H1 (cell line): ENCODE measurements around the gene TLR7. TPM values are rescaled to one million over a fixed set of nuclear protein-coding genes. Genes with fewer than 3 reads are reported as not detected.

Experiments used
- CTCF ChIA-PET: fragments of 300-600 bp; sonication (Branson Sonifier 250); formaldehyde crosslinking; loops from one replicate; lab custom pipeline; 2021; ENCODE audit not compliant: partially characterized antibody; lab: Charles Lee
- POLR2A ChIA-PET: fragments of 300-600 bp; sonication (Branson Sonifier 250); formaldehyde crosslinking; loops from one replicate; lab custom pipeline; 2021; ENCODE audit warnings: inconsistent platforms; ENCODE audit not compliant: partially characterized antibody; lab: Charles Lee
- DNase-seq, 2 experiments: peaks; one replicate each; pipeline versions ENCODE4 v3.0.0 to v3.0.0-alpha.2; 2010 to 2022; ENCODE audit warnings: low spot score in 2 of 2, low read depth in 1 of 2, mixed read lengths in 1 of 2
- FAIRE-seq: peaks from 2 replicates; lab custom pipeline; 2011; peaks lifted over from hg19 to GRCh38; lab: Jason Lieb, UNC
- H2AFZ ChIP-seq: 2 replicates; pipeline ENCODE4 v1.8.1; 2012; ENCODE audit warnings: low read length, inconsistent platforms
- H2AK5ac ChIP-seq: 2 replicates; pipeline ENCODE4 v1.6.1; 2013; ENCODE audit warnings: low read depth, low read length
- H2BK120ac ChIP-seq: replicated peaks from 2 replicates; pipeline ENCODE3; 2013; ENCODE audit warnings: low read depth, low read length, inconsistent platforms
- H2BK12ac ChIP-seq: 2 replicates; pipeline ENCODE4 v1.6.1; 2013; ENCODE audit warnings: low read depth, low read length
- H2BK15ac ChIP-seq: 2 replicates; pipeline ENCODE4 v1.6.1; 2013; ENCODE audit warnings: low read length
- H2BK20ac ChIP-seq: 2 replicates; pipeline ENCODE4 v1.6.1; 2013; ENCODE audit warnings: low read length
- H2BK5ac ChIP-seq: 2 replicates; pipeline ENCODE4 v1.6.1; 2013; ENCODE audit warnings: low read depth, low read length
- H3K14ac ChIP-seq: 2 replicates; pipeline ENCODE4 v1.6.1; 2013; ENCODE audit warnings: inconsistent platforms; ENCODE audit not compliant: insufficient read length
- H3K18ac ChIP-seq: 2 replicates; pipeline ENCODE4 v1.6.1; 2013; ENCODE audit warnings: low read length; ENCODE audit errors: extremely low read depth
- H3K23ac ChIP-seq: 2 replicates; pipeline ENCODE4 v1.6.1; 2013; ENCODE audit warnings: inconsistent platforms; ENCODE audit not compliant: insufficient read length
- H3K23me2 ChIP-seq: 2 replicates; pipeline ENCODE4 v1.6.1; 2013; ENCODE audit warnings: low read depth, low read length
- H3K27ac ChIP-seq: 2 replicates; pipeline ENCODE4 v1.6.1; 2011; ENCODE audit warnings: low read depth, low read length, inconsistent platforms
- H3K27me3 ChIP-seq, 4 experiments: replicated peaks in 1 of 4; 1 replicate in 1 of 4; 2 replicates in 3 of 4; pipeline versions ENCODE4 v1.6.1 to v1.8.1; 2011 to 2013; ENCODE audit warnings: low read length in 3 of 4, mild to moderate bottlenecking in 3 of 4, inconsistent platforms in 2 of 4, mixed read lengths in 2 of 4, moderate library complexity in 1 of 4; ENCODE audit not compliant: control insufficient read depth in 3 of 4, insufficient read depth in 3 of 4; ENCODE audit errors: extremely low read depth in 1 of 4
- H3K36me3 ChIP-seq, 4 experiments: 2 replicates each; pipeline versions ENCODE4 v1.6.1 to v1.8.1; 2011 to 2013; ENCODE audit warnings: mild to moderate bottlenecking in 4 of 4, low read length in 3 of 4, moderate library complexity in 2 of 4, control low read depth in 1 of 4, inconsistent platforms in 1 of 4; ENCODE audit not compliant: insufficient read depth in 4 of 4, control insufficient read depth in 2 of 4
- H3K4ac ChIP-seq: replicated peaks from 2 replicates; pipeline ENCODE3; 2013; ENCODE audit warnings: low read length, low read depth, mixed read lengths, inconsistent platforms; ENCODE audit not compliant: insufficient read length
- H3K4me1 ChIP-seq, 4 experiments: replicated peaks in 1 of 4; 1 replicate in 1 of 4; 2 replicates in 3 of 4; pipeline versions ENCODE4 v1.6.1 to v1.8.1; 2011 to 2013; ENCODE audit warnings: low read length in 3 of 4, inconsistent platforms in 2 of 4, mixed read lengths in 1 of 4; ENCODE audit not compliant: insufficient read depth in 4 of 4, control insufficient read depth in 3 of 4
- H3K4me2 ChIP-seq, 2 experiments: 2 replicates each; pipeline versions ENCODE4 v1.6.1 to v1.8.1; 2011 to 2013; ENCODE audit warnings: low read depth in 2 of 2, low read length in 2 of 2, control low read depth in 1 of 2, inconsistent platforms in 1 of 2, mild to moderate bottlenecking in 1 of 2; ENCODE audit not compliant: insufficient read depth in 1 of 2
- H3K4me3 ChIP-seq, 4 experiments: fragments of 200-600, 300-600 bp in 1 of 4; sonication (generic), shearing (Covaris generic), sonication (Bioruptor Twin) in 1 of 4; 2 replicates each; pipeline versions ENCODE4 v1.5.1 to v1.8.1; 2011 to 2016; ENCODE audit warnings: low read length in 4 of 4, low read depth in 3 of 4, control low read depth in 2 of 4, inconsistent platforms in 2 of 4, mild to moderate bottlenecking in 2 of 4, mixed read lengths in 1 of 4, moderate library complexity in 1 of 4; ENCODE audit not compliant: insufficient read depth in 2 of 4; ENCODE audit errors: extremely low read depth in 1 of 4
- H3K56ac ChIP-seq: replicated peaks from 2 replicates; pipeline ENCODE3; 2013; ENCODE audit warnings: low read depth, mild to moderate bottlenecking, mixed read lengths, low read length, inconsistent platforms; ENCODE audit not compliant: insufficient read length
- H3K79me1 ChIP-seq: 2 replicates; pipeline ENCODE4 v1.6.1; 2013; ENCODE audit warnings: low read depth, low read length, control low read depth
- H3K79me2 ChIP-seq, 2 experiments: 2 replicates each; pipeline versions ENCODE4 v1.6.1 to v1.8.1; 2012 to 2013; ENCODE audit warnings: low read length in 2 of 2, mild to moderate bottlenecking in 2 of 2, inconsistent platforms in 1 of 2; ENCODE audit not compliant: insufficient read depth in 2 of 2, control insufficient read depth in 1 of 2
- H3K9ac ChIP-seq, 4 experiments: replicated peaks in 1 of 4; 1 replicate in 1 of 4; 2 replicates in 3 of 4; pipeline versions ENCODE4 v1.6.1 to v1.8.1; 2011 to 2013; ENCODE audit warnings: low read depth in 3 of 4, low read length in 3 of 4, control low read depth in 2 of 4, mild to moderate bottlenecking in 2 of 4, moderate library complexity in 2 of 4, inconsistent platforms in 1 of 4; ENCODE audit errors: extremely low read depth in 1 of 4
- H3K9me3 ChIP-seq, 2 experiments: 2 replicates each; pipeline versions ENCODE4 v1.6.1 to v1.8.1; 2012 to 2013; ENCODE audit warnings: mild to moderate bottlenecking in 2 of 2, moderate library complexity in 2 of 2, control low read depth in 1 of 2, inconsistent platforms in 1 of 2, low read depth in 1 of 2, low read length in 1 of 2, mixed read lengths in 1 of 2; ENCODE audit not compliant: insufficient read depth in 2 of 2
- H4K20me1 ChIP-seq, 2 experiments: replicated peaks in 1 of 2; 2 replicates each; pipeline versions ENCODE3 to v1.8.1; 2011 to 2013; ENCODE audit warnings: inconsistent platforms in 2 of 2, low read length in 2 of 2, mild to moderate bottlenecking in 1 of 2; ENCODE audit not compliant: insufficient read depth in 2 of 2, control insufficient read depth in 1 of 2
- H4K5ac ChIP-seq: 2 replicates; pipeline ENCODE4 v1.6.1; 2013; ENCODE audit warnings: low read length, low read depth, mixed read lengths, inconsistent platforms; ENCODE audit not compliant: insufficient read length
- H4K8ac ChIP-seq: 2 replicates; pipeline ENCODE4 v1.8.0; 2013; ENCODE audit warnings: mild to moderate bottlenecking, moderate library complexity, low read length, inconsistent platforms; ENCODE audit not compliant: insufficient read depth; ENCODE audit errors: extremely low read depth
- H4K91ac ChIP-seq: replicated peaks from 2 replicates; pipeline ENCODE3; 2013; ENCODE audit warnings: low read length, mixed read lengths, inconsistent platforms; ENCODE audit not compliant: insufficient read length
- BACH1 ChIP-seq: IDR thresholded peaks from 2 replicates; pipeline ENCODE4 v1.6.1; 2012; ENCODE audit warnings: low read length, improper control_type of control experiment
- CHD1 ChIP-seq: IDR thresholded peaks from 2 replicates; pipeline ENCODE4 v1.6.1; 2012; ENCODE audit warnings: low read depth, low read length, improper control_type of control experiment
- GABPA ChIP-seq: IDR thresholded peaks from 2 replicates; pipeline ENCODE4 v1.6.1; 2011; ENCODE audit warnings: mild to moderate bottlenecking, low read length, moderate library complexity, borderline replicate concordance; ENCODE audit not compliant: insufficient read depth
- WGBS, 2 experiments: shearing (Covaris generic) in 1 of 2; methylation state at CpG; one replicate each; pipeline versions ENCODE4 v1.1.6 to v1.1.7; 2013 to 2015; ENCODE audit warnings: low lambda C conversion rate in 2 of 2, mixed read lengths in 2 of 2, inconsistent platforms in 1 of 2, low coverage in 1 of 2, missing lambda C conversion rate in 1 of 2; ENCODE audit not compliant: insufficient replicate concordance in 2 of 2, insufficient coverage in 1 of 2, insufficient read length in 1 of 2; ENCODE audit errors: extremely low coverage in 1 of 2, missing lambda C conversion rate in 1 of 2; 5-methylcytosine and 5-hydroxymethylcytosine counted together
- polyA plus RNA-seq, 7 experiments: library from polyadenylated mRNA; depleted of rRNA in 3 of 7; stranded (reverse) in 5 of 7; unstranded in 2 of 7; fragments of >200 nt in 5 of 7; fragments of 200-250 nt in 2 of 7; gene quantifications; 1 replicate in 5 of 7; 2 replicates in 1 of 7; 4 replicates in 1 of 7; pipeline versions ENCODE4 v1.2.1 to v1.2.3, GENCODE V29; 2011 to 2013; ENCODE audit warnings: missing spikeins in 2 of 7, mixed read lengths in 2 of 7
- total RNA-seq: library from RNA; stranded (reverse); fragmentation: NEBNext Ultra II Directional; extraction: Animal tissue kit (Norgen Biotek cat#: 25700); gene quantifications from 2 replicates; pipeline ENCODE4 v1.2.1, GENCODE V29; 2021

The TLR7 gene
- total and polyA plus RNA-seq, 2 of the 8 experiments (the other 6 are each of a cell fraction or from before 2014, with no cell fraction given) = 0.02 TPM; not detected in 1

- no peaks in the 10 kb centered on the region for H3K79me2 ChIP-seq
- no peaks in the 10 kb centered on the region; a peak in 1 of 4 replicates for H3K9me3 ChIP-seq
- H3K4me3 ChIP-seq = no peak overlapping the region
- no peak overlapping the region for H3K4ac ChIP-seq
- ChIA-PET CTCF (no interaction called here), POLR2A (no interaction called here)
- H2BK12ac ChIP-seq = no peak overlapping the region
- FAIRE-seq = no peak
- no peaks in the 10 kb centered on the region for H3K79me1 ChIP-seq
- no peak overlapping the region for H3K23ac ChIP-seq
- no peak overlapping the region for H2BK15ac ChIP-seq
- no peak overlapping the region for H2AFZ ChIP-seq
- H2AK5ac ChIP-seq = no peak overlapping the region
- no peak overlapping the region for H2BK120ac ChIP-seq
- WGBS, 2 experiments = 78% methylated on average over 1 of the region's 1 CpG; no CpG with 5 or more reads in 1 of the 2 experiments
- no peak overlapping the region for H3K14ac ChIP-seq
- H3K36me3 ChIP-seq = no peaks in the 10 kb centered on the region
- TF ChIP-seq BACH1 (no peak), CHD1 (no peak), GABPA (no peak)
- TF ChIP-seq, all 59 proteins: peak for 0
- no peak overlapping the region for H3K9ac ChIP-seq
- H4K91ac ChIP-seq = no peak overlapping the region
- no peak overlapping the region for H3K56ac ChIP-seq
- no peaks in the 10 kb centered on the region for H3K4me1 ChIP-seq
- H3K4me2 ChIP-seq = no peak overlapping the region
- no peaks in the 10 kb centered on the region for H4K20me1 ChIP-seq
- no peak for DNase-seq
- H2BK5ac ChIP-seq = no peak overlapping the region
- no peak overlapping the region for H3K27ac ChIP-seq
- no peak overlapping the region for H3K18ac ChIP-seq
- no peak overlapping the region for H4K8ac ChIP-seq
- H3K23me2 ChIP-seq = no peaks in the 10 kb centered on the region
- no peak overlapping the region for H2BK20ac ChIP-seq
- no peaks in the 10 kb centered on the region for H3K27me3 ChIP-seq
- H4K5ac ChIP-seq = no peak overlapping the region
Observed at GRCh38 chrX:12932244-12932643, 65.4 kb downstream of the TLR7 start.
